ENCODE results near the gene OTUB2.

- TF ChIP-seq ZBTB33 (IDR thresholded peaks at IDR 0.05) (no peak), MAX (IDR thresholded peaks at IDR 0.05) (no peak)
- TF ChIP-seq, protein P1, sequence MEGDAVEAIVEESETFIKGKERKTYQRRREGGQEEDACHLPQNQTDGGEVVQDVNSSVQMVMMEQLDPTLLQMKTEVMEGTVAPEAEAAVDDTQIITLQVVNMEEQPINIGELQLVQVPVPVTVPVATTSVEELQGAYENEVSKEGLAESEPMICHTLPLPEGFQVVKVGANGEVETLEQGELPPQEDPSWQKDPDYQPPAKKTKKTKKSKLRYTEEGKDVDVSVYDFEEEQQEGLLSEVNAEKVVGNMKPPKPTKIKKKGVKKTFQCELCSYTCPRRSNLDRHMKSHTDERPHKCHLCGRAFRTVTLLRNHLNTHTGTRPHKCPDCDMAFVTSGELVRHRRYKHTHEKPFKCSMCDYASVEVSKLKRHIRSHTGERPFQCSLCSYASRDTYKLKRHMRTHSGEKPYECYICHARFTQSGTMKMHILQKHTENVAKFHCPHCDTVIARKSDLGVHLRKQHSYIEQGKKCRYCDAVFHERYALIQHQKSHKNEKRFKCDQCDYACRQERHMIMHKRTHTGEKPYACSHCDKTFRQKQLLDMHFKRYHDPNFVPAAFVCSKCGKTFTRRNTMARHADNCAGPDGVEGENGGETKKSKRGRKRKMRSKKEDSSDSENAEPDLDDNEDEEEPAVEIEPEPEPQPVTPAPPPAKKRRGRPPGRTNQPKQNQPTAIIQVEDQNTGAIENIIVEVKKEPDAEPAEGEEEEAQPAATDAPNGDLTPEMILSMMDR (IDR thresholded peaks at IDR 0.05; ENCODE audit: low read depth, low read length, missing input control), result no peak
Measured at GRCh38 chr14:93984070-93984469, 42.1 kb upstream of the OTUB2 start.
